K562 (cell line): ENCODE measurements around the gene NRP1. TPM values are rescaled to one million over a fixed set of nuclear protein-coding genes. Genes with fewer than 3 reads are reported as not detected.

Experiments used
- ATAC-seq: fragments of 200-7000 bp; cut with Tn5 transposase; 3 replicates; pipeline ENCODE4 v1.9.1; 2020; ENCODE audit warnings: moderate library complexity
- BruUV-seq: library from RNA; stranded (reverse); fragments of 400-500 nt; replicated peaks from 2 replicates; lab custom pipeline; 2021; lab: Mats Ljungman, UMichigan
- CTCF ChIA-PET: fragments of 300-600 bp; formaldehyde crosslinking; extraction: SDS; loops from one replicate; lab custom pipeline; 2021; ENCODE audit warnings: low intra/inter-chr PET ratio; lab: Yijun Ruan, JAX
- POLR2A ChIA-PET: fragments of 300-600, 350-650 bp; sonication (Branson Sonifier 250); formaldehyde crosslinking; extraction: SDS; loops from one replicate; lab custom pipeline; 2021; ENCODE audit warnings: antibody characterized with exemption, inconsistent platforms; lab: Yijun Ruan, JAX
- DNase-seq, 4 experiments: peaks; one replicate each; pipeline versions ENCODE4 v3.0.0 to v3.0.0-alpha.2; 2011 to 2018; ENCODE audit warnings: low spot score in 3 of 4, mixed read lengths in 3 of 4; ENCODE audit errors: extremely low read depth in 1 of 4
- FAIRE-seq: peaks from 2 replicates; lab custom pipeline; 2011; peaks lifted over from hg19 to GRCh38; lab: Jason Lieb, UNC
- H2AFZ ChIP-seq: 2 replicates; pipeline ENCODE4 v1.6.0; 2011; ENCODE audit warnings: low read depth, low read length, control low read depth, inconsistent platforms
- H3K27ac ChIP-seq: fragments of 200-600 bp; 3 replicates; pipeline ENCODE4 v1.8.0; 2011; ENCODE audit warnings: low read depth, mild to moderate bottlenecking, control low read depth, inconsistent platforms, low read length, moderate library complexity, mixed read lengths; ENCODE audit errors: extremely low read depth
- H3K27me3 ChIP-seq, 2 experiments: fragments of 300-600 bp in 1 of 2; 2 replicates in 1 of 2; 3 replicates in 1 of 2; pipeline versions ENCODE4 v1.6.0 to v1.8.0; 2011; ENCODE audit warnings: inconsistent platforms in 2 of 2, low read length in 2 of 2, mild to moderate bottlenecking in 1 of 2, mixed read lengths in 1 of 2, moderate library complexity in 1 of 2; ENCODE audit not compliant: control insufficient read depth in 2 of 2, insufficient read depth in 2 of 2
- H3K36me3 ChIP-seq: fragments of 300-600 bp; 3 replicates; pipeline ENCODE4 v1.8.0; 2011; ENCODE audit warnings: mild to moderate bottlenecking, low read length, inconsistent platforms; ENCODE audit not compliant: control insufficient read depth, insufficient read depth
- H3K4me1 ChIP-seq, 2 experiments: fragments of 200-600 bp in 1 of 2; replicated peaks in 1 of 2; 2 replicates in 1 of 2; 3 replicates in 1 of 2; pipeline versions ENCODE4 v1.5.1 to v1.8.0; 2011; ENCODE audit warnings: inconsistent platforms in 2 of 2, low read length in 2 of 2, mild to moderate bottlenecking in 1 of 2, mixed read lengths in 1 of 2, moderate library complexity in 1 of 2; ENCODE audit not compliant: control insufficient read depth in 2 of 2, insufficient read depth in 2 of 2
- H3K4me2 ChIP-seq: 2 replicates; pipeline ENCODE4 v1.6.1; 2011; ENCODE audit warnings: low read length, control low read depth, inconsistent platforms, mixed read lengths; ENCODE audit not compliant: insufficient read depth
- H3K4me3 ChIP-seq: fragments of 200-600 bp; sonication (generic), shearing (Covaris generic); 2 replicates; pipeline ENCODE4 v1.5.1; 2016; ENCODE audit warnings: control low read depth, inconsistent platforms
- H3K79me2 ChIP-seq: fragments of 200-600 bp; 3 replicates; pipeline ENCODE4 v1.8.0; 2011; ENCODE audit warnings: low read length, inconsistent platforms; ENCODE audit not compliant: control insufficient read depth, insufficient read depth
- H3K9ac ChIP-seq, 2 experiments: 2 replicates each; pipeline versions ENCODE4 v1.6.0 to v1.6.1; 2011; ENCODE audit warnings: low read depth in 2 of 2, low read length in 2 of 2, control low read depth in 1 of 2, inconsistent platforms in 1 of 2, mild to moderate bottlenecking in 1 of 2, mixed read lengths in 1 of 2; ENCODE audit not compliant: insufficient read depth in 1 of 2
- H3K9me1 ChIP-seq: one replicate; pipeline ENCODE4 v1.6.0; 2011; ENCODE audit warnings: inconsistent platforms, mild to moderate bottlenecking, low read length, moderate library complexity; ENCODE audit not compliant: control insufficient read depth, insufficient read depth
- H3K9me3 ChIP-seq: replicated peaks from 2 replicates; pipeline ENCODE4 v1.5.1; 2011; ENCODE audit warnings: low read depth, low read length, inconsistent platforms; ENCODE audit not compliant: control insufficient read depth, insufficient read depth
- H4K20me1 ChIP-seq: replicated peaks from 2 replicates; pipeline ENCODE4 v1.6.1; 2011; ENCODE audit warnings: low read length, inconsistent platforms, mixed read lengths; ENCODE audit not compliant: control insufficient read depth, insufficient read depth
- CAMTA2 ChIP-seq: fragments of 250-450 bp; sonication (Bioruptor Pico); conservative IDR thresholded peaks from 2 replicates; pipeline ENCODE4 v1.5.1; 2022
- CUX1 ChIP-seq: fragments of 200-800 bp; sonication (Bioruptor generic); IDR thresholded peaks from 2 replicates; pipeline ENCODE4 v1.6.1; 2016; ENCODE audit warnings: missing genetic modification characterization, missing compliant biosample characterization
- EHMT2 ChIP-seq: fragments of 450-650 bp; IDR thresholded peaks from 2 replicates; pipeline ENCODE4 v1.6.1; 2018; ENCODE audit warnings: antibody characterized with exemption
- KLF10 ChIP-seq: fragments of 250-450 bp; sonication (Bioruptor Pico); IDR thresholded peaks from 2 replicates; pipeline ENCODE4 v1.6.1; 2021; ENCODE audit warnings: matching md5 sums
- NR3C1 ChIP-seq: sonication (generic); formaldehyde crosslinking; IDR thresholded peaks from 2 replicates; pipeline ENCODE4 v1.8.1; 2022; ENCODE audit warnings: missing genetic modification reagents
- POLR3A ChIP-seq: IDR thresholded peaks from 2 replicates; pipeline ENCODE4 v1.6.1; 2011; ENCODE audit warnings: borderline replicate concordance, mild to moderate bottlenecking, moderate library complexity; ENCODE audit not compliant: insufficient read length, insufficient read depth; ENCODE audit errors: extremely low read depth
- RBM17 ChIP-seq: fragments of 200-400 bp; formaldehyde crosslinking; IDR thresholded peaks from 2 replicates; pipeline ENCODE4 v1.6.1; 2017; ENCODE audit warnings: low read depth, mild to moderate bottlenecking, low read length, borderline replicate concordance
- SMAD3 ChIP-seq: fragments of 450-650 bp; formaldehyde crosslinking; conservative IDR thresholded peaks from 2 replicates; pipeline ENCODE4 v1.4.0; 2020; ENCODE audit warnings: mild to moderate bottlenecking
- SMARCC2 ChIP-seq: fragments of 450-650 bp; IDR thresholded peaks from 2 replicates; pipeline ENCODE4 v1.6.1; 2017; ENCODE audit warnings: antibody characterized with exemption, moderate library complexity, mild to moderate bottlenecking, low read depth
- ZBTB1 ChIP-seq: sonication (generic); formaldehyde crosslinking; IDR thresholded peaks from 2 replicates; pipeline ENCODE4 v1.8.1; 2023; ENCODE audit warnings: missing genetic modification reagents, low read depth, mild to moderate bottlenecking, borderline replicate concordance
- WGBS: fragments of 100-300 bp; shearing (Covaris generic); methylation state at CpG from one replicate; pipeline ENCODE4 v1.1.6; 2016; ENCODE audit warnings: low coverage, mixed read lengths; ENCODE audit not compliant: insufficient coverage; ENCODE audit errors: missing lambda C conversion rate; 5-methylcytosine and 5-hydroxymethylcytosine counted together
- in situ Hi-C: fragments of 300-500 bp; cut with MboI; formaldehyde crosslinking; loops from 4 replicates; pipeline ENCODE4 v1.15.0; 2018; ENCODE audit warnings: inconsistent platforms, mixed read lengths
- intact Hi-C: fragments of 100-400 bp; cut with micrococcal nuclease; formaldehyde crosslinking; loops from 2 replicates; pipeline ENCODE4 v1.14.2; 2022
- polyA plus RNA-seq, 8 experiments: library from polyadenylated mRNA; depleted of rRNA in 4 of 8; stranded (reverse) in 5 of 8; unstranded in 3 of 8; fragments of >200 nt; fragmentation: Nextera tagmentation in 2 of 8; fragmentation: Illumina TruSeq in 1 of 8; extraction: Ambion mirVana in 2 of 8; extraction: Trizol in 1 of 8; gene quantifications; 2 replicates each; pipeline versions ENCODE4 v1.2.1 to v1.2.3, GENCODE V29; 2011 to 2014; ENCODE audit warnings: inconsistent platforms in 1 of 8, missing spikeins in 1 of 8
- total RNA-seq, 7 experiments: library from RNA; depleted of rRNA in 6 of 7; stranded (reverse); fragments of >200 nt in 6 of 7; fragmentation: Illumina TruSeq in 2 of 7; extraction: Trizol in 2 of 7; gene quantifications; 2 replicates each; pipeline versions ENCODE4 v1.2.1 to v1.2.3, GENCODE V29; 2011 to 2021; ENCODE audit warnings: low replicate concordance in 1 of 7
- TF ChIP-seq, protein P1 (sequence below): fragments of 250-450 bp; sonication (Bioruptor Pico); IDR thresholded peaks from 2 replicates; pipeline ENCODE4 v1.8.0; 2022; ENCODE audit warnings: moderate library complexity, mild to moderate bottlenecking, inconsistent platforms
- TF ChIP-seq, protein P2 (sequence below): sonication (generic); formaldehyde crosslinking; IDR thresholded peaks from 2 replicates; pipeline ENCODE4 v1.8.0; 2023; ENCODE audit warnings: mild to moderate bottlenecking, missing genetic modification reagents

NRP1 gene
- total and polyA plus RNA-seq, 9 of the 15 experiments (the other 6 are each of a cell fraction or from before 2014, with no cell fraction given), result 0.01 to 0.38 (median 0.04) TPM; not detected in 5

- Histone ChIP-seq H3K27ac (no peak overlapping the region), H2AFZ (no peak overlapping the region), H4K20me1 (no peaks in the 10 kb centered on the region), H3K4me3 (no peak overlapping the region), H3K4me2 (no peak overlapping the region), H3K9me3 (no peaks in the 10 kb centered on the region), H3K9me1 (no peaks in the 10 kb centered on the region), H3K9ac (no peak overlapping the region), H3K36me3 (no peaks in the 10 kb centered on the region), H3K4me1 (no peaks in the 10 kb centered on the region), H3K27me3 (peaks cover 0 to 6% of the 10 kb centered on the region in 2 experiments; a peak in 1 of 5 replicates)
- intact Hi-C loops (loop anchor here (10.0 kb wide), 1 partner anchor 1438 kb away; no protein-coding TSS in a partner anchor), in situ Hi-C loops (no loop called here)
- FAIRE-seq (no peak), DNase-seq (no peak)
- ChIA-PET POLR2A (interaction anchor here (1.8 kb wide), 1 partner anchor 54 kb away, joined by 3 read pairs; no protein-coding TSS in a partner anchor), CTCF (no interaction called here)
- WGBS, result 2% methylated on average over 16 of the region's 16 CpGs
- BruUV-seq, result no TSS peak
- TF ChIP-seq, protein P1, sequence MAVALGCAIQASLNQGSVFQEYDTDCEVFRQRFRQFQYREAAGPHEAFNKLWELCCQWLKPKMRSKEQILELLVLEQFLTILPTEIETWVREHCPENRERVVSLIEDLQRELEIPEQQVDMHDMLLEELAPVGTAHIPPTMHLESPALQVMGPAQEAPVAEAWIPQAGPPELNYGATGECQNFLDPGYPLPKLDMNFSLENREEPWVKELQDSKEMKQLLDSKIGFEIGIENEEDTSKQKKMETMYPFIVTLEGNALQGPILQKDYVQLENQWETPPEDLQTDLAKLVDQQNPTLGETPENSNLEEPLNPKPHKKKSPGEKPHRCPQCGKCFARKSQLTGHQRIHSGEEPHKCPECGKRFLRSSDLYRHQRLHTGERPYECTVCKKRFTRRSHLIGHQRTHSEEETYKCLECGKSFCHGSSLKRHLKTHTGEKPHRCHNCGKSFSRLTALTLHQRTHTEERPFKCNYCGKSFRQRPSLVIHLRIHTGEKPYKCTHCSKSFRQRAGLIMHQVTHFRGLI (CRISPR knock-in tag), result no peak
- TF ChIP-seq SMAD3, result no peak
- no peak for TF ChIP-seq POLR3A
- no peak for TF ChIP-seq EHMT2
- TF ChIP-seq RBM17, result no peak
- no peak for TF ChIP-seq CAMTA2 (CRISPR knock-in tag)
- TF ChIP-seq SMARCC2, result no peak
- TF ChIP-seq CUX1 (CRISPR knock-in tag), result no peak
- TF ChIP-seq, protein P2, sequence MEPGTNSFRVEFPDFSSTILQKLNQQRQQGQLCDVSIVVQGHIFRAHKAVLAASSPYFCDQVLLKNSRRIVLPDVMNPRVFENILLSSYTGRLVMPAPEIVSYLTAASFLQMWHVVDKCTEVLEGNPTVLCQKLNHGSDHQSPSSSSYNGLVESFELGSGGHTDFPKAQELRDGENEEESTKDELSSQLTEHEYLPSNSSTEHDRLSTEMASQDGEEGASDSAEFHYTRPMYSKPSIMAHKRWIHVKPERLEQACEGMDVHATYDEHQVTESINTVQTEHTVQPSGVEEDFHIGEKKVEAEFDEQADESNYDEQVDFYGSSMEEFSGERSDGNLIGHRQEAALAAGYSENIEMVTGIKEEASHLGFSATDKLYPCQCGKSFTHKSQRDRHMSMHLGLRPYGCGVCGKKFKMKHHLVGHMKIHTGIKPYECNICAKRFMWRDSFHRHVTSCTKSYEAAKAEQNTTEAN (CRISPR knock-in tag), result no peak
- TF ChIP-seq NR3C1 (CRISPR knock-in tag), result no peak
- no peak for TF ChIP-seq ZBTB1 (CRISPR knock-in tag)
- TF ChIP-seq KLF10 (CRISPR knock-in tag), result no peak
- TF ChIP-seq, all 486 proteins: peak for 0
- no peak for ATAC-seq
- no peaks in the 10 kb centered on the region for H3K79me2 ChIP-seq
Observed at GRCh38 chr10:33196710-33197491, 137.6 kb downstream of the NRP1 start.
